Mesothelial cell of epicardium (in vitro differentiated cells): Measurements from ENCODE around the gene TMEM63C. TPM values are rescaled to one million over a fixed set of nuclear protein-coding genes. Genes with fewer than 3 reads are reported as not detected.

Experiments used
- DNase-seq, 2 experiments: peaks; one replicate each; pipeline ENCODE4 v3.0.0; 2021; ENCODE audit warnings: low spot score in 2 of 2; ENCODE audit not compliant: unreplicated experiment in 2 of 2
- H3K27ac Mint-ChIP-seq: 2 replicates; pipeline ENCODE4 v1.8.0; 2021; ENCODE audit warnings: mixed read lengths
- H3K27me3 Mint-ChIP-seq: 2 replicates; pipeline ENCODE4 v1.8.0; 2021; ENCODE audit warnings: low read depth, mixed read lengths
- H3K36me3 Mint-ChIP-seq: 2 replicates; pipeline ENCODE4 v1.8.0; 2021; ENCODE audit warnings: mixed read lengths
- H3K4me1 Mint-ChIP-seq: 2 replicates; pipeline ENCODE4 v1.8.0; 2021; ENCODE audit warnings: mixed read lengths
- H3K4me3 Mint-ChIP-seq: 2 replicates; pipeline ENCODE4 v1.8.0; 2021; ENCODE audit warnings: mild to moderate bottlenecking, moderate library complexity, mixed read lengths
- H3K9me3 Mint-ChIP-seq: 2 replicates; pipeline ENCODE4 v1.8.0; 2021; ENCODE audit warnings: mixed read lengths
- CTCF ChIP-seq: fragments of 200-600 bp; sonication (generic); IDR thresholded peaks from one replicate; pipeline ENCODE4 v1.5.0; 2021; ENCODE audit warnings: antibody characterized with exemption; ENCODE audit not compliant: unreplicated experiment
- total RNA-seq: library from RNA; stranded (reverse); gene quantifications from 3 replicates; pipeline ENCODE4 v1.2.1, GENCODE V29; 2021

Gene TMEM63C
- total RNA-seq, 1 donor from 2014 or later: 6.2 TPM

DNA sequence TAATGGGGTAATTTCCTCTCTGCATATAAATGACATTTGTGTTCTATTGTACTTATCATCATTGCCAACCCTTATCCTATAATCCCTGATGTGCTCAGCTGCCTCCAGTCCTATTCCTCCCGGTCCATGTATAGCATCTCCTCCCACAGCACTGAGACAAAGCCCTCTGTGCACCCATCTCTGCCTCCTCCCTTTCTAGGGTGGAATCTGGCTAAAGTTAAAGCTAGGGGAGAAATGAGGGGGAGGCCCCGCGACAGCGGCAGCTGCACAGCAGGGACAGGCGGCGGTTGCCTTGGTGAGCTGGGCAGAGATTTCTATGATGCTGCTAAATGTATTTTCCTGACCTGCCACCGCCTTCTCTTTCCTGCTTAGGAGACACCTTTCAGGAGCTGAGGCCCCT is 27.2 kb upstream of the TMEM63C start:
- H3K27me3 Mint-ChIP-seq: peaks cover 35% of the 10 kb centered on the region
- no peak overlapping the region for H3K27ac Mint-ChIP-seq
- DNase-seq: no peak
- H3K36me3 Mint-ChIP-seq: no peaks in the 10 kb centered on the region
- no peaks in the 10 kb centered on the region for H3K9me3 Mint-ChIP-seq
- peaks cover 9% of the 10 kb centered on the region for H3K4me1 Mint-ChIP-seq
- H3K4me3 Mint-ChIP-seq: no peak overlapping the region
- TF ChIP-seq CTCF: no peak

- Mint-ChIP-seq H3K27ac (no peak overlapping the region), H3K4me1 (peaks cover 9% of the 10 kb centered on the region), H3K27me3 (peaks cover 32% of the 10 kb centered on the region), H3K36me3 (no peaks in the 10 kb centered on the region), H3K9me3 (no peaks in the 10 kb centered on the region), H3K4me3 (no peak overlapping the region)
- TF ChIP-seq CTCF: no peak
- no peak for DNase-seq
Measured at GRCh38 chr14:77155083-77155482, 26.5 kb upstream of the TMEM63C start.

GRCh38 chr14:77157740-77158139 is 23.9 kb upstream of the TMEM63C start:
- Mint-ChIP-seq H3K4me1 (peaks cover 9% of the 10 kb centered on the region), H3K9me3 (no peaks in the 10 kb centered on the region), H3K27ac (no peak overlapping the region), H3K4me3 (no peak overlapping the region), H3K27me3 (peaks cover 44% of the 10 kb centered on the region), H3K36me3 (no peaks in the 10 kb centered on the region)
- no peak for TF ChIP-seq CTCF
- DNase-seq: no peak

- Mint-ChIP-seq H3K9me3 (no peaks in the 10 kb centered on the region), H3K27me3 (peaks cover 41% of the 10 kb centered on the region), H3K4me3 (no peak overlapping the region), H3K27ac (peak overlapping the region; percentile 3), H3K36me3 (no peaks in the 10 kb centered on the region), H3K4me1 (peaks cover 9% of the 10 kb centered on the region)
- TF ChIP-seq CTCF: no peak
- DNase-seq: no peak
Measured at GRCh38 chr14:77158175-77158881, 23.3 kb upstream of the TMEM63C start.

GRCh38 chr14:77158882-77159255 is 22.7 kb upstream of the TMEM63C start:
- H3K9me3 Mint-ChIP-seq: no peaks in the 10 kb centered on the region
- TF ChIP-seq CTCF: no peak
- DNase-seq: no peak
- H3K27ac Mint-ChIP-seq: peak overlapping the region; percentile 3
- H3K4me3 Mint-ChIP-seq: no peak overlapping the region
- no peaks in the 10 kb centered on the region for H3K36me3 Mint-ChIP-seq
- H3K4me1 Mint-ChIP-seq: peaks cover 9% of the 10 kb centered on the region
- peaks cover 38% of the 10 kb centered on the region for H3K27me3 Mint-ChIP-seq
